HepG2 (cell line): ENCODE measurements around the gene STAB2.

ENCODE experiments used
- CTCF ChIP-seq: sonication (generic); formaldehyde crosslinking; IDR thresholded peaks from 2 replicates; pipeline ENCODE4 v1.5.0; 2020; ENCODE audit warnings: mild to moderate bottlenecking, missing genetic modification reagents, moderate library complexity
- EHMT2 ChIP-seq: fragments of 200-600 bp; sonication (generic); IDR thresholded peaks from 2 replicates; pipeline ENCODE4 v1.7.0; 2017; ENCODE audit warnings: antibody characterized with exemption, low read depth, low read length, borderline replicate concordance
- KAT7 ChIP-seq: IDR thresholded peaks from 2 replicates; pipeline ENCODE4 v1.6.1; 2018; ENCODE audit warnings: borderline replicate concordance, missing compliant biosample characterization
- MEF2D ChIP-seq: sonication (generic); formaldehyde crosslinking; IDR thresholded peaks from 2 replicates; pipeline ENCODE4 v1.5.1; 2020; ENCODE audit warnings: mild to moderate bottlenecking, missing genetic modification reagents
- NFATC3 ChIP-seq: sonication (generic); formaldehyde crosslinking; IDR thresholded peaks from 2 replicates; pipeline ENCODE4 v1.5.1; 2020; ENCODE audit warnings: mild to moderate bottlenecking, missing genetic modification reagents
- SMARCC2 ChIP-seq: fragments of 450-650 bp; IDR thresholded peaks from 2 replicates; pipeline ENCODE4 v1.6.1; 2017; ENCODE audit warnings: antibody characterized with exemption, mild to moderate bottlenecking
- SRSF1 ChIP-seq: fragments of 200-400 bp; formaldehyde crosslinking; optimal IDR thresholded peaks from 2 replicates; pipeline ENCODE3; 2017; ENCODE audit warnings: mild to moderate bottlenecking, low read depth, low read length, moderate library complexity
- ZFX ChIP-seq: sonication (generic); formaldehyde crosslinking; IDR thresholded peaks from 2 replicates; pipeline ENCODE4 v1.4.0; 2020; ENCODE audit warnings: mild to moderate bottlenecking, low read depth, missing genetic modification reagents, moderate library complexity
- ZNF766 ChIP-seq: sonication (generic); formaldehyde crosslinking; IDR thresholded peaks from 2 replicates; pipeline ENCODE4 v1.5.0; 2020; ENCODE audit warnings: missing genetic modification reagents, borderline replicate concordance
- ZNF878 ChIP-seq: sonication (generic); formaldehyde crosslinking; IDR thresholded peaks from 2 replicates; pipeline ENCODE4 v1.8.1; 2023; ENCODE audit warnings: mild to moderate bottlenecking, missing genetic modification reagents, moderate library complexity

- no peak for TF ChIP-seq ZFX (CRISPR knock-in tag)
- no peak for TF ChIP-seq SMARCC2
- no peak for TF ChIP-seq CTCF (CRISPR knock-in tag)
- no peak for TF ChIP-seq KAT7 (CRISPR knock-in tag)
- TF ChIP-seq EHMT2, result no peak
- TF ChIP-seq ZNF878 (CRISPR knock-in tag), result no peak
- no peak for TF ChIP-seq ZNF766
- TF ChIP-seq NFATC3 (CRISPR knock-in tag), result no peak
- no peak for TF ChIP-seq MEF2D
- no peak for TF ChIP-seq SRSF1
Measured at GRCh38 chr12:103645202-103645601, 58.1 kb downstream of the STAB2 start.
